HCT116 (cell line): Measurements from ENCODE around the gene GRM4. TPM values are rescaled to one million over a fixed set of nuclear protein-coding genes. Genes with fewer than 3 reads are reported as not detected.
A peak's percentile ranks its signal among the peaks of the same experiment; 100 is the strongest.

Source experiments
- ATAC-seq: fragments of 200-7000 bp; cut with Tn5 transposase; 2 replicates; pipeline ENCODE4 v1.9.1; 2020; ENCODE audit warnings: mild to moderate bottlenecking, moderate library complexity
- BruUV-seq: library from RNA; stranded (reverse); fragments of 400-500 nt; replicated peaks from 2 replicates; lab custom pipeline; 2021; lab: Mats Ljungman, UMichigan
- CTCF ChIA-PET: fragments of 300-600 bp; sonication (Branson Sonifier 250); formaldehyde crosslinking; loops from one replicate; lab custom pipeline; 2021; ENCODE audit warnings: antibody characterized with exemption; lab: Charles Lee
- POLR2A ChIA-PET: fragments of 300-600, 350-600 bp; sonication (Branson Sonifier 250); formaldehyde crosslinking; loops from one replicate; lab custom pipeline; 2021; ENCODE audit warnings: antibody characterized with exemption; lab: Charles Lee
- RAD21 ChIA-PET, 2 experiments: fragments of 300-600 bp; sonication (Branson Sonifier 250); formaldehyde crosslinking; loops; one replicate each; lab custom pipeline; 2023; ENCODE audit warnings: low total read pairs in 2 of 2; ENCODE audit not compliant: uncharacterized antibody in 2 of 2, unreplicated experiment in 2 of 2, low non-redundant PET in 1 of 2; lab: Charles Lee
- DNase-seq: peaks from one replicate; pipeline ENCODE4 v3.0.0-alpha.2; 2010; ENCODE audit warnings: low read depth, low spot score
- H2AFZ ChIP-seq: fragments of 200-600 bp; shearing (Covaris generic), sonication (generic); 2 replicates; pipeline ENCODE4 v1.6.1; 2017; ENCODE audit warnings: low read depth, mixed run types, mixed read lengths, antibody characterized with exemption, low read length; ENCODE audit not compliant: poor library complexity, severe bottlenecking
- H3K27ac ChIP-seq: 2 replicates; pipeline ENCODE4 v1.5.1; 2012; ENCODE audit warnings: low read depth, low read length
- H3K27me3 ChIP-seq: fragments of 200-600 bp; sonication (generic); 2 replicates; pipeline ENCODE4 v1.6.1; 2016; ENCODE audit warnings: mixed run types, low read length, mixed read lengths; ENCODE audit not compliant: insufficient read depth
- H3K36me3 ChIP-seq, 2 experiments: fragments of 200-500 bp in 1 of 2; fragments of 200-600 bp in 1 of 2; sonication (Bioruptor generic) in 1 of 2; sonication (generic) in 1 of 2; 2 replicates each; pipeline versions ENCODE4 v1.5.1 to v1.6.1; 2014 to 2016; ENCODE audit warnings: low read length in 2 of 2, inconsistent platforms in 1 of 2, mixed read lengths in 1 of 2, mixed run types in 1 of 2; ENCODE audit not compliant: insufficient read depth in 2 of 2, control insufficient read depth in 1 of 2
- H3K4me1 ChIP-seq, 2 experiments: fragments of 200-600 bp in 1 of 2; sonication (generic) in 1 of 2; 2 replicates each; pipeline versions ENCODE4 v1.5.1 to v1.6.1; 2012 to 2017; ENCODE audit warnings: low read length in 2 of 2, inconsistent platforms in 1 of 2, mild to moderate bottlenecking in 1 of 2, mixed read lengths in 1 of 2, mixed run types in 1 of 2, moderate library complexity in 1 of 2; ENCODE audit not compliant: insufficient read depth in 2 of 2, control insufficient read depth in 1 of 2
- H3K4me2 ChIP-seq: fragments of 200-600 bp; sonication (generic); 2 replicates; pipeline ENCODE4 v1.6.1; 2017; ENCODE audit warnings: mixed run types, low read length, mixed read lengths
- H3K4me3 ChIP-seq, 2 experiments: fragments of 200-600 bp in 1 of 2; sonication (generic) in 1 of 2; replicated peaks in 1 of 2; 2 replicates each; pipeline ENCODE4 v1.5.1; 2011 to 2016; ENCODE audit warnings: low read length in 2 of 2, control low read depth in 1 of 2, low read depth in 1 of 2, mild to moderate bottlenecking in 1 of 2, mixed read lengths in 1 of 2, mixed run types in 1 of 2
- H3K79me2 ChIP-seq: fragments of 200-600 bp; sonication (generic); 2 replicates; pipeline ENCODE4 v1.6.1; 2017; ENCODE audit warnings: mild to moderate bottlenecking, mixed run types, low read length, moderate library complexity, mixed read lengths; ENCODE audit not compliant: insufficient read depth
- H3K9ac ChIP-seq: fragments of 200-600 bp; sonication (generic); 2 replicates; pipeline ENCODE4 v1.6.1; 2016; ENCODE audit warnings: low read length, mixed read lengths
- H3K9me2 ChIP-seq: fragments of 200-600 bp; sonication (generic), shearing (Covaris generic); 2 replicates; pipeline ENCODE4 v1.6.1; 2017; ENCODE audit warnings: mixed run types, mild to moderate bottlenecking, moderate library complexity; ENCODE audit not compliant: insufficient read depth
- H3K9me3 ChIP-seq, 2 experiments: fragments of 200-500 bp in 1 of 2; fragments of 200-600 bp in 1 of 2; sonication (Bioruptor generic) in 1 of 2; sonication (generic) in 1 of 2; 2 replicates each; pipeline ENCODE4 v1.6.1; 2014 to 2017; ENCODE audit warnings: low read length in 2 of 2, mixed read lengths in 2 of 2, inconsistent platforms in 1 of 2, low read depth in 1 of 2, mild to moderate bottlenecking in 1 of 2, mixed run types in 1 of 2, moderate library complexity in 1 of 2; ENCODE audit not compliant: control insufficient read depth in 1 of 2, insufficient read depth in 1 of 2
- H4K20me1 ChIP-seq: fragments of 200-600 bp; sonication (generic), shearing (Covaris generic); 2 replicates; pipeline ENCODE4 v1.6.1; 2017; ENCODE audit warnings: mixed run types, mild to moderate bottlenecking, moderate library complexity; ENCODE audit not compliant: insufficient read depth
- CBX3 ChIP-seq: IDR thresholded peaks from 2 replicates; pipeline ENCODE4 v1.6.1; 2012; ENCODE audit warnings: low read depth
- CEBPB ChIP-seq: IDR thresholded peaks from 2 replicates; pipeline ENCODE4 v1.6.1; 2012; ENCODE audit warnings: low read depth
- CTCF ChIP-seq, 3 experiments: fragments of 200-600 bp in 1 of 3; sonication (generic) in 1 of 3; IDR thresholded peaks in 2 of 3; conservative IDR thresholded peaks in 1 of 3; 2 replicates each; pipeline ENCODE4 v1.5.1; 2012 to 2017; ENCODE audit warnings: low read depth in 2 of 3, low read length in 2 of 3, antibody characterized with exemption in 1 of 3, borderline replicate concordance in 1 of 3, control low read depth in 1 of 3, mild to moderate bottlenecking in 1 of 3, mixed read lengths in 1 of 3, mixed run types in 1 of 3, moderate library complexity in 1 of 3; ENCODE audit not compliant: insufficient read depth in 1 of 3
- ELF1 ChIP-seq: IDR thresholded peaks from 2 replicates; pipeline ENCODE4 v1.6.1; 2012; ENCODE audit warnings: low read depth, borderline replicate concordance
- EZH2phosphoT487 ChIP-seq: fragments of 200-600 bp; IDR thresholded peaks from 2 replicates; pipeline ENCODE4 v1.6.1; 2018; ENCODE audit warnings: antibody characterized with exemption, borderline replicate concordance
- JUND ChIP-seq: IDR thresholded peaks from 2 replicates; pipeline ENCODE4 v1.6.1; 2012
- POLR2AphosphoS5 ChIP-seq: IDR thresholded peaks from 2 replicates; pipeline ENCODE4 v1.6.1; 2011; ENCODE audit warnings: mild to moderate bottlenecking, low read depth, low read length, moderate library complexity
- RAD21 ChIP-seq: IDR thresholded peaks from 2 replicates; pipeline ENCODE4 v1.6.1; 2012; ENCODE audit warnings: low read depth, mild to moderate bottlenecking
- SIN3A ChIP-seq: IDR thresholded peaks from 2 replicates; pipeline ENCODE4 v1.6.1; 2012; ENCODE audit warnings: low read depth
- SP1 ChIP-seq: IDR thresholded peaks from 2 replicates; pipeline ENCODE4 v1.6.1; 2012; ENCODE audit warnings: low read depth
- SRF ChIP-seq: IDR thresholded peaks from 2 replicates; pipeline ENCODE4 v1.6.1; 2012; ENCODE audit warnings: low read depth
- TCF7L2 ChIP-seq: IDR thresholded peaks from 2 replicates; pipeline ENCODE4 v1.7.0; 2011; ENCODE audit warnings: borderline replicate concordance, inconsistent platforms; ENCODE audit not compliant: insufficient read depth, insufficient read length; ENCODE audit errors: extremely low read depth
- YY1 ChIP-seq: IDR thresholded peaks from 2 replicates; pipeline ENCODE4 v1.6.1; 2011; ENCODE audit warnings: low read length, low read depth, moderate library complexity, mild to moderate bottlenecking; ENCODE audit not compliant: insufficient replicate concordance; ENCODE audit errors: extremely low read depth
- ZFX ChIP-seq: fragments of 450-650 bp; IDR thresholded peaks from 2 replicates; pipeline ENCODE4 v1.6.1; 2017
- ZNF274 ChIP-seq: fragments of 200-500 bp; sonication (Bioruptor generic); IDR thresholded peaks from 2 replicates; pipeline ENCODE4 v1.6.1; 2014; ENCODE audit warnings: mild to moderate bottlenecking, low read depth, low read length, inconsistent platforms
- intact Hi-C: fragments of 100-400 bp; cut with micrococcal nuclease; formaldehyde crosslinking; loops from 2 replicates; pipeline ENCODE4 v1.10.0; 2022
- total RNA-seq: library from RNA; stranded (reverse); gene quantifications from one replicate; pipeline ENCODE4 v1.2.1, GENCODE V29; 2021; ENCODE audit not compliant: unreplicated experiment
- TF ChIP-seq, protein P1 (sequence below): IDR thresholded peaks from 2 replicates; pipeline ENCODE4 v1.6.1; 2012; ENCODE audit warnings: low read depth
- TF ChIP-seq, protein P2 (sequence below): IDR thresholded peaks from 2 replicates; pipeline ENCODE4 v1.6.1; 2011; ENCODE audit warnings: mild to moderate bottlenecking, low read length, moderate library complexity; ENCODE audit not compliant: insufficient replicate concordance; ENCODE audit errors: extremely low read depth
- TF ChIP-seq, protein P3 (sequence below): IDR thresholded peaks from 2 replicates; pipeline ENCODE4 v1.6.1; 2012
- TF ChIP-seq, protein P4 (sequence below): IDR thresholded peaks from 2 replicates; pipeline ENCODE4 v1.6.1; 2012

The GRM4 gene
- total RNA-seq, 1 experiment from 2014 or later: 2.6 TPM

- TF ChIP-seq SP1 (no peak), CTCF (IDR thresholded peaks at IDR 0.05 in 2 of 3, conservative IDR thresholded peaks at IDR 0.05 in 1 of 3; ENCODE audit: borderline replicate concordance in 1 of 3, insufficient read depth in 1 of 3, low read depth in 2 of 3, low read length in 2 of 3) (no peak), CBX3 (no peak), RAD21 (no peak), EZH2phosphoT487 (no peak), TCF7L2 (no peak), SIN3A (no peak), SRF (no peak), ELF1 (no peak), ZFX (no peak), YY1 (no peak), POLR2AphosphoS5 (no peak), ZNF274 (no peak), CEBPB (no peak), JUND (no peak)
- TF ChIP-seq, protein P1, sequence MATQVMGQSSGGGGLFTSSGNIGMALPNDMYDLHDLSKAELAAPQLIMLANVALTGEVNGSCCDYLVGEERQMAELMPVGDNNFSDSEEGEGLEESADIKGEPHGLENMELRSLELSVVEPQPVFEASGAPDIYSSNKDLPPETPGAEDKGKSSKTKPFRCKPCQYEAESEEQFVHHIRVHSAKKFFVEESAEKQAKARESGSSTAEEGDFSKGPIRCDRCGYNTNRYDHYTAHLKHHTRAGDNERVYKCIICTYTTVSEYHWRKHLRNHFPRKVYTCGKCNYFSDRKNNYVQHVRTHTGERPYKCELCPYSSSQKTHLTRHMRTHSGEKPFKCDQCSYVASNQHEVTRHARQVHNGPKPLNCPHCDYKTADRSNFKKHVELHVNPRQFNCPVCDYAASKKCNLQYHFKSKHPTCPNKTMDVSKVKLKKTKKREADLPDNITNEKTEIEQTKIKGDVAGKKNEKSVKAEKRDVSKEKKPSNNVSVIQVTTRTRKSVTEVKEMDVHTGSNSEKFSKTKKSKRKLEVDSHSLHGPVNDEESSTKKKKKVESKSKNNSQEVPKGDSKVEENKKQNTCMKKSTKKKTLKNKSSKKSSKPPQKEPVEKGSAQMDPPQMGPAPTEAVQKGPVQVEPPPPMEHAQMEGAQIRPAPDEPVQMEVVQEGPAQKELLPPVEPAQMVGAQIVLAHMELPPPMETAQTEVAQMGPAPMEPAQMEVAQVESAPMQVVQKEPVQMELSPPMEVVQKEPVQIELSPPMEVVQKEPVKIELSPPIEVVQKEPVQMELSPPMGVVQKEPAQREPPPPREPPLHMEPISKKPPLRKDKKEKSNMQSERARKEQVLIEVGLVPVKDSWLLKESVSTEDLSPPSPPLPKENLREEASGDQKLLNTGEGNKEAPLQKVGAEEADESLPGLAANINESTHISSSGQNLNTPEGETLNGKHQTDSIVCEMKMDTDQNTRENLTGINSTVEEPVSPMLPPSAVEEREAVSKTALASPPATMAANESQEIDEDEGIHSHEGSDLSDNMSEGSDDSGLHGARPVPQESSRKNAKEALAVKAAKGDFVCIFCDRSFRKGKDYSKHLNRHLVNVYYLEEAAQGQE: no peak
- TF ChIP-seq, protein P2, sequence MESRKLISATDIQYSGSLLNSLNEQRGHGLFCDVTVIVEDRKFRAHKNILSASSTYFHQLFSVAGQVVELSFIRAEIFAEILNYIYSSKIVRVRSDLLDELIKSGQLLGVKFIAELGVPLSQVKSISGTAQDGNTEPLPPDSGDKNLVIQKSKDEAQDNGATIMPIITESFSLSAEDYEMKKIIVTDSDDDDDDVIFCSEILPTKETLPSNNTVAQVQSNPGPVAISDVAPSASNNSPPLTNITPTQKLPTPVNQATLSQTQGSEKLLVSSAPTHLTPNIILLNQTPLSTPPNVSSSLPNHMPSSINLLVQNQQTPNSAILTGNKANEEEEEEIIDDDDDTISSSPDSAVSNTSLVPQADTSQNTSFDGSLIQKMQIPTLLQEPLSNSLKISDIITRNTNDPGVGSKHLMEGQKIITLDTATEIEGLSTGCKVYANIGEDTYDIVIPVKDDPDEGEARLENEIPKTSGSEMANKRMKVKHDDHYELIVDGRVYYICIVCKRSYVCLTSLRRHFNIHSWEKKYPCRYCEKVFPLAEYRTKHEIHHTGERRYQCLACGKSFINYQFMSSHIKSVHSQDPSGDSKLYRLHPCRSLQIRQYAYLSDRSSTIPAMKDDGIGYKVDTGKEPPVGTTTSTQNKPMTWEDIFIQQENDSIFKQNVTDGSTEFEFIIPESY: no peak
- TF ChIP-seq, protein P3, sequence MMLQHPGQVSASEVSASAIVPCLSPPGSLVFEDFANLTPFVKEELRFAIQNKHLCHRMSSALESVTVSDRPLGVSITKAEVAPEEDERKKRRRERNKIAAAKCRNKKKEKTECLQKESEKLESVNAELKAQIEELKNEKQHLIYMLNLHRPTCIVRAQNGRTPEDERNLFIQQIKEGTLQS: no peak
- TF ChIP-seq, protein P4, sequence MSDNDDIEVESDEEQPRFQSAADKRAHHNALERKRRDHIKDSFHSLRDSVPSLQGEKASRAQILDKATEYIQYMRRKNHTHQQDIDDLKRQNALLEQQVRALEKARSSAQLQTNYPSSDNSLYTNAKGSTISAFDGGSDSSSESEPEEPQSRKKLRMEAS: no peak
- ATAC-seq: no peak
- H4K20me1 ChIP-seq: no peaks in the 10 kb centered on the region
- intact Hi-C loops: no loop called here
- CTCF ChIA-PET: interaction anchor here (0.9 kb wide), 1 partner anchor 13 kb away, joined by 3 read pairs; no protein-coding TSS in a partner anchor
- no peak for DNase-seq
- no peak overlapping the region for H3K9ac ChIP-seq
- no peaks in the 10 kb centered on the region for H3K27me3 ChIP-seq
- peak overlapping the region; percentile 79 for H2AFZ ChIP-seq
- POLR2A ChIA-PET: interaction anchor here (2.0 kb wide), 1 partner anchor 54 kb away, joined by 6 read pairs; the partner anchor contains the start of gene HMGA1
- no peak overlapping the region for H3K4me3 ChIP-seq
- H3K9me2 ChIP-seq: no peaks in the 10 kb centered on the region
- H3K9me3 ChIP-seq: no peaks in the 10 kb centered on the region
- H3K4me2 ChIP-seq: no peak overlapping the region
- no TSS peak for BruUV-seq
- no peaks in the 10 kb centered on the region for H3K4me1 ChIP-seq
- no peaks in the 10 kb centered on the region for H3K79me2 ChIP-seq
- H3K27ac ChIP-seq: no peak overlapping the region
- RAD21 ChIA-PET: no interaction called here
- H3K36me3 ChIP-seq: no peaks in the 10 kb centered on the region
Observed at GRCh38 chr6:34182751-34183531, 37.1 kb upstream of the GRM4 start.
